HL-60/S4 treated with phorbol 12-myristate 13-acetate at 8.2 ng/mL for 4 days and 3 days (cell line): ENCODE measurements around the gene PPP5C.

Experiments
- in situ Hi-C: fragments of 300-500 bp; cut with MboI; formaldehyde crosslinking; loops from 2 replicates; pipeline ENCODE4 v1.15.0; 2022; ENCODE audit warnings: low sequenced_read_pairs

The PPP5C gene

DNA sequence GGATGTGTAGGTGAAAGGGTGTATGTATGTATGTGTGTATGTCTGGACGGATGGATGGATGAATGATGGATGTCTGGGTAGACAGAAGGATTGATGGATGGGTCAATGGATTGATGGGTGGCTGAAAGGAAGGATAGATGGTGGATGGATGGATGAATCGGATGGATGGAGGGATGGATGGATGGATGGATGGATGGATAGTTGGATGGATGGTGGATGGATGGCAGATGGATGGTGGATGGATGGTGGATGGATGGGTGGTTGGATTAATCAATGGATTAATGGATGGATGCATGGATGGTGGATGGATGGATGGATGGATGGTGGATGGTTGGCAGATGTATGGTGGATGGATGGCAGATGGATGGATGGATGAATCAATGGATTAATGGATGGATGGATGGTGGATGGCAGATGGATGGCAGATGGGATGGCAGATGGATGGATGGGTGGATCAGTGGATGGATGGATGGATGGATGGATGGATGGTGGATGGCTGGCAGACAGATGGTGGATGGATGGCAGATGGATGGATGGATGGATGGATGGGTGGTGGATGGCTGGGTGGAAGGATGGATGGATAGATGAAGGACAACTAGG lies 16.5 kb upstream of the PPP5C start:
- in situ Hi-C loops = no loop called here

DNA sequence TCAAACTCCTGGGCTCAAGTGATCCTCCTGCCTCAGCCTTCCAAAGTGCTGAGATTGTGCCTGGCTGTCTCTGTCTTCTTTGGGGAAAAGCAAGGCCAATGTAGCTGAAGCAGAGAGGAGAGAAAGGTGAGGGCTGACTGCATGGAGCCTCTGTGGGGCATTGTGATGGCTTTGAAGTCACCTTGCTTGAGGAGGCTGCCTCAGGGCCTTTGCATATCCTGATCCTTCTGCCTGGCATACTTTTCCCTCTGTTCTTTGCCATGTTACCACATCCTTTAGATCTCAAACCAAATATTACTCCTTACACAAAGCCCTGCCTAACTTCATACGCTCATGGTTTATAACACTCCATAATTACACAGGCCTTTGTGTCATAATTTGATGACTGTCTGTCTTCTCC lies 9.4 kb upstream of the PPP5C start:
- in situ Hi-C loops = no loop called here

DNA sequence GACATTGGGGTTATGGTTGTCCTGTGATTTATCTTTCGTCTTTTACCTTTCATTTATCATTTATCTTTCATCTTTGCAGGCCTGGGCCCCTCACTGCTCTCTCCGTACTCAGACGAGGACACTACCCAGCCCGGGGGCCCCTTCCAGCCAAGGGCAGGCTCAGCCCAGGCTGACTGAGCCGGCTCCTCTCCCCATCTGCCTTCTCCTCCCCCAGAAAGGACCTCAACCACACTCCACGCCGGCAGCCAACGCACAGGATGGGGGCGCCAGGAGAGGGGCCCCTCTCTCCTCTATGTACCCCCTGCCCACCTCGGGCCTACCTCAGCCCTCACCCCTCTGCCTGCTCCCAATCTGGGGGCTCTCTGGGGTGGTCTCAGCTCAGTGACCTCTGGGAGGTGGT lies 7.4 kb upstream of the PPP5C start:
- in situ Hi-C loops = no loop called here

DNA sequence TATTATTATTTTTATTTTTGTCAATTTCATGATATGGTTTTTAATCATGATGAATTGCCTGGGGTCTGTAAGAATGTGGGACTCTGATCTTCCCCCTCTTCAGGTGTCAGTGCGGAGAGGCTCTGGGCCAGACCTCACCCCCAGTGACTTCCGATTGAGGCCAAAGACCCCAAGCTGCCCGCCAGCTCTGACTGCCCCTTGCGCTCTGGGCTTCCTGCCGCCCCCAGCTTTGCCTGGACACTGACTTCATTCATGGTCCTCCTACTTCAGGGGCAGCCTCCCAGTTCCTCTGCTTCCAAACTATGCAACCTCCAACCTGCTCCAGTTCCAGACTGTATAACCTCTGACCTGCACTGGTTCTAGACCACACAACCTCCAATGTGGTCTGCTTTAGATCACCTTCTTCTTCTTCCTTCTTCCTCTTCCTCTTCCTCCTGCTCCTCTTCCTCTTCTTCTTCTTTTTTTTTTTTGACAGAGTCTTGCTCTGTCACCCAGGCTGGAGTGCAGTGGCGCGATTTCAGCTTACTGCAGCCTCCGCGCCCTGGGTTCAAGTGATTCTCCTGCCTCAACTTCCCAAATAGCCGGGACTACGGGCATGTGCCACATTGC lies 6.7 kb upstream of the PPP5C start:
- in situ Hi-C loops = no loop called here

DNA sequence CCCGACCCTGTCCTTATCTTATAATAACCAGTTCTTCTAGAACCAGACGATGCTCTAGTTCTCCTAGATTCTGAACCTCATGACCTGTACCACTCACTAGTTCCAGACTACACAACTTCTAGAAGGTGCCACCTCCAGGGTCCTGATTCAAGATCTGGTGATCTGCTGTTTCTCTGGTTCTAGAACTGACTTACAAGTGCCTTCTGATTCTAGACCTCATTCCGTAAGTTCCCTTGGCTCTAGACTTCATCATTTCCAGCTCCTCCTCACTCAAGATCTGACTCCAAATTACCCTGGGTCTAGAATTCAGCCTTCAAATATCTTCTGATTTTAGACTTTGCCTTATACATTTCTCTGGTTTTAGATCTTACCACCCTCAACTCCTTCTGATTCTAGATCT lies 5.0 kb upstream of the PPP5C start:
- in situ Hi-C loops = no loop called here

DNA sequence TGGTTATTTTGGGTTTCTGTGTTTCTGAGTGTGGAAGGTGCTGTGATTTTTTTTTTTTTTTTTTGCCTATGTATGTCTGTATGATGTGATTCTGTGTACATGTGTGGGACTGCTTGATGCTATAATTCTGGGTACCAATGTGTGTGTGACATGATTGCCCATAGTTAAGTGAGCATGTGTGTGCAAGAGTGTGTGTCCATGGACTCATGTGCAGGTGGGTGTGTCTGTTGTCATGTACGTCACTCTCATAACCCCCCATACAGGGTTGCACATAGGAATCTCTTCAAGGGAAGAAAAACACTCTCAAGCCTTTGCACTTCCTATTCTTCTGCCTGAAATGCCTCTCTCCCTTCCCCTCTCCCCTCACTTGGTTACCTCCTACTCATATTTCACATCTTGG lies 2.5 kb upstream of the PPP5C start:
- in situ Hi-C loops = no loop called here

DNA sequence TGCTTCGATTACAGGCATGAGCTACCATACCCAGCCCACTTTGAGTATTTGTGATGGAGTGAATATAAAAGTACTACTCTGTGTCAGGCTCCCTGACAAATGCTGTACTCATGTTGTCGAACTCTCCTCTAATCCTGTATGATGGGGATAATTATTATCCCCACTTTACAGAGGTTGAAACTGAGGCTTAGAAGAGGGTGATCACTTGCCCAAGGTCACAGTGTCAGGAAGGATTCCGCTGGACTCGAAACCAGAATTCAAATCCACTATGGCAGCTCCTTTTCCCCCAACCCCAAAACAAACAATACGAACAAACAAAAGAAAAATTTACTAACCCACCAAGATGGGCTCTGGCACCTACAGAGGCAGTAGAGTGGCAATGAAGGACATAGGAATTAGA lies 1.7 kb upstream of the PPP5C start:
- in situ Hi-C loops = no loop called here

DNA sequence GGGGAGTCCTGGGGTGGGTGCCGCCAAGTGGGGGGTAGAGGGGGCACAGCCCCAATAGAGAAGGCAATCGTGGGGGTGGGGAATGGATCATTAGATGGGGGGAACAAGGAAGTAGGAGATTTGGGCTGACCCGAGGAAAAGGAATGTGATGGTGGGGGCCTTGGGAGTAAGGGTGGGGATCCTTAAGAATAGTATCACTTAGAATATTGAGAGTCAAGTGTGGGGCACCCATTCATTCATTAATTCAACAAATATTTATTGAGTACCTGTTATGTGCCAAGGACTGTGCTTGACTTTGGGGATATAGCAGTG lies 641 bp downstream of the PPP5C start:
- in situ Hi-C loops = no loop called here

DNA sequence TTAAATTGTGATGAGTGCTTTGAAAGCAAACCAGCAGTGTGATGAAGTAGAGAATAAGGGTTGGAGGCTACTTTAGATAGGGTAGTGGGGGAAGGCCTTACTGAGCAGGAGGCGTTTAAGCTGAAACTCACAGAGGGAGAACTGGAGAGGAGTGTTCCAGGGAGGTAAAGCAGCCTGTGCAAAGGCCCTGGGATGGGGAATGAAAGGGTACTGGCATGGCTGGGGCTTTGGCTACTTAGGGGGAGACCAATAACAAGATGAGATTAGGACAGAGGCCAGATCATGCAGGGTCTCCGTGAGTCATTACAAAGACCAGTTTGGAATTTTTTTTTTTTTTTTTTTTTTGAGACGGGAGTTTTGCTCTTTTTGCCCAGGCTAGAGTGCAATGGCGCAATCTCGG lies 1.1 kb downstream of the PPP5C start:
- in situ Hi-C loops = no loop called here

DNA sequence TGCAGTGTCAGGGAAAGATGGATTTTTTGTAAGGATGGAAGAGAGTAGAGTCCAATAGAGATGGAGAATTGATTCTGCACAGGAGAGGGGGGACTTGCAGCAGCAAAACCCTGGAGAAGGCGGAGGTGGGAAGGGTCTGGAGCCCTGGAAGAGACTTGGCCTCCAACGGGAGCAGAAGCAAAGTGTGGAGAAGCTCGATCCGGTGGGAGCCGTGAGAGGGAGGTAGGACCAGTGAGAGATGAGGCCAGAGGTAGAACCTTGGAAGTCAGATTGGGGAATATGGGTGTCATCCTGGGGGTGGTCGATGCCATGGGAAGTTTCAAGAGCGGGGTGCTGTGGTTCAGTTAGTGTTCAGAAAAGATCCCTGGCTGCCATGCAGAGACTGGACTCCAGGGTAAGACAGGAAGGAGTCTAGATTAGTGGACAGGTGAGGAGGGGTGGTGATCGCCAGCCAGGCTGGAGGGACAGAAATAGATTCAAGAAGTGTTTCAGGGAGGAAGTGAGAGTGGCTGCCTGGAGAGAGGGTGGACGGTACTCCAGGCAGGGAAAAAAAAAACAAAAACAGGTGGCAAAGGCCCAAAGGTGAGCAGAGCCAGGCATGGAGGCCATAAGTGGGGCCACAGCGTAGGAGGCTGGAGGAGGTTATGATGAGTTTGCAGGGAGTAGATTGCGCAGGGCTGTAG lies 2.6 kb downstream of the PPP5C start:
- in situ Hi-C loops = no loop called here

DNA sequence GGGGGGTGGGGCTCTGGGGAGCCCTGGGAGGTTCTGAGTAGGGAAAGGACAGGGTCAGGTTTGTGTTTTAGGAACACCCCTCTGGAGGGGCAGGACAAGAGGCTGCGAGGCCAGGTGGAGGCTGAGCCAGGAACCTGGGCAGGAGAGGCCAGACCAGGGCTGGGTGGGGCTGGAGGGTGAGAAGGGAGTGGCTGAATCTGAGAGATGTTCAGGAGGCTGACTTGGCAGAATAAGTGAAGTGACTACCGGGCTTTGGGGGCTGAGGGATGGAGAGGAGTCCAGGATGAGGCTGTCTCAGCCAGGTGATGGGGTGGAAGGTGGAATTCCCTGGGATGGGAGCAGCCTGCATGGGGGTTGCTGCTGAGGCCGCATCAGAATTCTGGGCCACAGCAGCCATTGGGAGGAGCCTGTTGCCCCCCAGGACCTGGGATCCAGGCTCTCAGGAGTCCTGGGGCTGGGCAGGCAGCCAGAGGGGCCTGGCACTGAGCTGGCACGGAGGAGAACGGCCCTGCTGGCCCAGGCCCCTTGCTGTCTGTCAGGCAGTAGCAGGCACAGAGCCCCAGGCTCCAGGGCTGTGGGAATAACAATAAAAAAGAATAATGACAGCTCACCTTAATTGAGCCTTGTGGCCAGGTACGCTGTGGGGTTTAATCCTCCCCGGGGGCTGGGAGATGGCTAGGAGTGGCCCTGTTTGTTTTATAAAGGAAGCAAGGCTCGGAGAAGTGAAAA lies 3.3 kb downstream of the PPP5C start:
- in situ Hi-C loops = no loop called here

DNA sequence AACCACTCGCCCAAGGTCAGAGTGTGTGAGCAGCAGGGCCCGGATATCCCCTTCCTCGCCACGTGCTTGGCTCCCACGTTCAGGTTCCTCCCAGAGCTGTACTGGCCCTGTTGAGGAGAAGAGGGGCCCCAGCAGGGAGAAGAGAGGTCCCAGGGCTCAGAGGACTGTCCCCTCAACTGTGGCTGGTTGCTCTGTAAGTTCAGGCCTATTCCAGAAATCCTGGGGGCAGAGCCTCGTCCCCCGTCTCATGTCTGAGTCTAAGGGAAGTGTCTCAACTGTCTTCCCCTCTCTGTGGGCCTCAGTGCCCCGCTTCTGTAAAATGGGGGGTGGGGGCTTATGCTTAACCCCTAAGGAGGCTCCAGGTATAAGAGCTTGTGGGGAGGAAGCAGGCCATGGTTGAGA lies 3.9 kb downstream of the PPP5C start:
- in situ Hi-C loops = no loop called here

DNA sequence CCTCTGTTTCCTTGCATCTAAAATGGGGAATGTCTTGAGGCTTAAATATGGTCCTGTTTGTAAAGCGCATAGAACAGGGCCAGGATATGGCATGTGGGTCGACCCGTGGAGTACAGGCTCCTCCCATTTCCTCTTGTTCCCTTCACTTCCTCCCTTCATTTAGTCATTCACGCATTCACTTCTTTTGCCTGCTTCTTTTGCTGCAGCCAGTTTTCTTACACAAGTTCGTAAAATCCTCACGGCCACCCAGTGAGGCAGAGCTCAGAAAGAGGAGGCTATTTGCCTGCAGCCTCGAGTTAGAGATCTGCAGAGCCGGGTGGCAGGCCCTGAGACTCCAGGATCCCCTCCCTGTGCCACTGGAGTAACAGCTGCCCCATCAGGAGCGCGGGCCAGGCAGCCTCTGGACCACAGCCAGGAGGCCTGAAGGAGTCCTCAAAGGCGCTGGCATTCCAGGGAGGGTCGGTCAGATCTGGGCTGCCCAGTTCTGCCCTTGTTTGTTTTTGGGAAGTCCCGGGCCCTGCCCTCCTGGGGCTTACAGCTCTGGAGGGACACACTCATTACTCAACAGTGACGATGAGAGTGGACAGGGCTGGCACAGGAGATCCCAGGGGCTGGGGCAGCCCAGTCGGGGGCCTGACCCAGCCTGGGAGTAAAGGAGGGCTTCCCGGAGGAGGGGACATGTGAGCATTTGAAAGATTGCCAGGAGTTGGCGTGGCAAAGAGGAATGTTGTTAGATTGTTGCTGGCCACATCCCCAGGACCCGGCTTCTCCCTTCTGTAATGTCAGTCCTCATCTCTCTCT lies 4.6 kb downstream of the PPP5C start:
- in situ Hi-C loops = no loop called here

DNA sequence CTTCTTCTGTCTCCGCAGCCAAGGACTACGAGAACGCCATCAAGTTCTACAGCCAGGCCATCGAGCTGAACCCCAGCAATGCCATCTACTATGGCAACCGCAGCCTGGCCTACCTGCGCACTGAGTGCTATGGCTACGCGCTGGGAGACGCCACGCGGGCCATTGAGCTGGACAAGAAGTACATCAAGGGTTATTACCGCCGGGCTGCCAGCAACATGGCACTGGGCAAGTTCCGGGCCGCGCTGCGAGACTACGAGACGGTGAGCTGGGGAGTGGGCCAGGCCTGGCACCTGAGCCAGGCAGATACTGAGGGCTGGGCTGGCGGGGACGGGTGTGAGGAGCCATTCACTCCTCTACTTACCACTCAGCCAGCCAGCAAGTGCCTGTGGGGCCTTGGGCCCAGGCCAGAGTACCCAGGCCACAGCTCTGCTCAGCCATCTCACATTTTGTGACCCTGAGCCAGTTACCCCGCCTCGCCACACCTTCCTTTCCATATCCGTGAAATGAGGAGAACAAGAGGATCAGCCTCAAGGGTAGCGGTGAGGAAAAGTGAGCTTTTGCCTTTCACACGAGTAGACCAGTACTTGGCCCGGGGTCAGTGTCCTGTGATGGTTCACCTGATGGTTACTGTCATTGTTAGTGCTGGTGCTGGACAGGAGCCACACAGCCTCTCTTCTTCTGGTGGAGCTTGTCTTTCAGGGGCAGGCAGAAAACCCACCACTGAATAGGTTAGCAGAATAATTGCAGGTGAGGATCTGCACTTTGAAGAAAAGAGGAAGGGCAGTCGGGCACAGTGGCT lies 7.0 kb downstream of the PPP5C start:
- in situ Hi-C loops = no loop called here

DNA sequence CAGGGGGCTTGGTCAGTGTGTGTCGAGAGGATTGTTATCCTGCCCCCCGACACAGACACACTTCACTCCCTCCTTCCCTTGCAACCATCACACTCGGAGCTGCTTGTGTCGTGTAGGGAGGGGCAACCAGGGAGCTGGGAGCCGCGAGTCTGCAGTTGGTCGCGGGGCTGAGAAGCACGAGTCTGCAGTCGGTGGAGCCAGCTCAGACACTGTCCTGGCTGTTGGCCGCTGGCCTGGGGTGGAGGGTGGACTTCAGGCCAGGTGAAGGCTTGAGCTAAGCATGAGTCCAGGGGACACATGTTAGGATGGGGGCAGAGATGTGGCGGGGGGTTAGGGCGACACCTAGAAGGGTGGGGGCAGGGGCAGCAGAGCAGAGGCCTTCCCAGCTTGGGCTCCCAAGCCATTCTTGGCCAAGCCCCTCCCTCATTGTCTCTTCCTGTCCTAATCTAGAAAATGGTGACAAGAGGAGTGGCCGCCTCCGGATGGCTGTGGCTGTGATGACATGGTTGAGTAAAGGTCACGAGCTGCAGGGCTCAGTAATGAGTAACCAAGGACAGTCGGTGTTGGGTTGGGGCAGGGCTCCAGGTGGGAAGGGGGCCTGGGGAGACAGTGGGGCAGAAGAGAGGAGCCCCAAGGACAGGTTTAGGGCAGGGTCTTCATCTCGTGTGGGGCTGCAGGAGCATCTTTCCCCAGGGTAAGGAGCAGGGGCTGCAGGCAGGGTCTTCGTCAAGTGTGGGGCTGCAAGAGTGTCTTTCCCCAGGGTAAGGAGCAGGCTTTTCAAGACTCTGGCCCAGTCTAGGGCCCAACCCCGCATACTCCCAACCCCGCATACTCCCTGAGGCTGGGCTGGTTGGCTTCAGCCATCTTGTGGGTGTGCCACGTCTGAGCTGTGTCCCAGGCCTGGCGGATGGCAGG lies 8.6 kb downstream of the PPP5C start:
- in situ Hi-C loops = no loop called here

DNA sequence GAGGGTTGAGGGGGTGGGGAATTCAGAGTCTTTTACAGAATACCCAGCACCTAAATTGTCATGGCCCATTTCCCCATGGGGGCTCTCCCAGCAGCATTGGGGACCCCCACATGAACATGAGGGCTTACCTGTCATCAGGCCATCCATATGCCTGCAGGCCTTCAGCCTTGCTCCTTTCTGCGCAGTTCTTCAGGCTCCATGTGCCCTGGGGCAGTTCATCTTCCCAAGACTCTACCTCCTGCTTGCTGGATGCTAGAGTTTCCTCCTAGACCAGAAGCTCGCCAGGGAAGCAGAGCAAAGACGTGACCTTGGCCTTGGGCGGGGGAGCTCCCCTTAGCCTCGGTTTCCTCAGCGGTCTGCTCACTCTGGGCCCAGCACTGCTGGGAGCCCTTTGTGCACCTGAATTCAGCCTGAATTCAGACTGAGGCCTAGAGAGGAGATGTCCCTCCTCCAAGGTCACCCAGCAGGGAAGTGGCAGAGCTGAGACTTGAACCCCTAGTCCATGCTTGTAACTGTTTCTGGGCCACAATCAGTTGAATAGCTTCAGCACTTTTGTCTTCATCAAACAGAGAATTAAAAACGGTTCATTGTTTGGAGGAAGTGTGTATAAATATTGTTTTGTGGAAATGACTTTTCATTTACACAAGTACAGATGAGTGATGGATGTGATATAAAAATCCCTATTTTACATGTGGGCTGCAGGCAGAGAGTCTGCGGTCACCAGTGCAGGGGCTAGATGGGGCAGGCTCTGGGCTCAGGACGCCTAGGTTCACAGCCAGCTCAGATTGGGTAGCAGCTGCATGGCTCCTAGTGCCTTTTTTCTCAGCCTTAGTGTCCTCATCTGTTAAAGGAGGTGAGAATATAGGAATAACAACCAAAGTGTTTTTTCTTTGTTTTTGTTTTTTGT lies 9.5 kb downstream of the PPP5C start:
- in situ Hi-C loops = no loop called here

DNA sequence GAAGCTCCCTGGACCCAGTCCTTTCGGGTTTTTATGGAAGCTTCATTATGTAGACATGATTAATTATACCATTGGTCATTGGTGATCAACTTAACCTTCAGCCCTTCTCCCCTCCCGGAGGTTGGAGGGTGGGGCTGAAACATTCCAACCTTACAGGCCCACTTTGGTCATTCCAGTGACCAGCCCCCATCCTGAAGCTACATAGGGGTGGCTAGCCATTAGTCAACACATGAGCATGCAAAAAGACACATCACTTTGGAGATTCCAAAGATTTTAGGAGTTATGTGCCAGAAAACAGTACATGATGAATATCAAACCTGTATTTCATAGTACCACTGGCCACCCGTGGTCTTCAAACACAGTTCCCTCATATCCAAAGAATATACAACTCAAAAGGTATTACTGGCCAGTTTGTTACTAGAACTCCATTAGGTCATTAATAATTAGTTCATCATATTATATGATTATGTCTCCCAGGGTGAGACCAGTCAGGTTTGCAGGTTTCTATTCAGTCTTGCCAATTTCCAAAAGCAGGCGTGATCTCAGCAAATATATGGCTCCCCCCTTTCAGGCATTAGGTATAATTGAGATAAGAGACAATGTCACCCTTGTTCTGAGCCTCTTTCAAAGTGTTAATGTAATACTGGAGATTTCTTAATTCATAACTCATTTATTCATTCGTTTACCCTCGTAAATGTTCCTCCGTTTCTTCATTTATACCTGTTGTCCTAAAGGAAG lies 11.1 kb downstream of the PPP5C start:
- in situ Hi-C loops = no loop called here

DNA sequence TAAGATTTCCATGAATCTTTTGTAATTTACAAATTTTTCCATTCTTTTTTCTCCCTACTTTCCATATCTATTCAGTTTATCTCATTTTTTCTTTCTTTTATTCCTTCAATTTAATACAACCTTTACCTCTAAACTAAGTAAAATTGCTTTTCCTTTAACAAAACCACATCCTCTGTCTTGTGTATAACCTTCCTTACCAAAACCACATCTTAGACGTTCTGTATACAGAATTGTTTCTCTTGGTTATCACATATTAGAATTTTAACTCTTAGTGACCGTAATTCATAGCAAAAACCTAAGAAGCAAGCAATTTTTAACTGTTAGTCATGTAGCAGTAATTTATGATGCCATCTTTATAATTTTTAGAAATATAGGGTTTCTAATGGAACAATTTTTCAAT lies 15.0 kb downstream of the PPP5C start:
- in situ Hi-C loops = no loop called here
